Lung (tissue), 12 donors: ENCODE results near the gene DDA1. TPM values are rescaled to one million over a fixed set of nuclear protein-coding genes. Genes with fewer than 3 reads are reported as not detected.

Experiments
- ATAC-seq: fragments of 200-7000 bp; cut with Tn5 transposase; one replicate; pipeline ENCODE4 v1.9.1; 2020; ENCODE audit warnings: moderate number of reproducible peaks; ENCODE audit not compliant: insufficient read depth, low FRiP score
- DNase-seq, 3 donors: peaks; one replicate each; pipeline ENCODE4 v3.0.0-alpha.2; 2013 to 2017
- H3K27ac ChIP-seq, 2 donors: one replicate each; pipeline ENCODE4 v1.5.1; 2013; ENCODE audit warnings: mild to moderate bottlenecking in 2 of 2, moderate library complexity in 2 of 2, control low read depth in 1 of 2, inconsistent platforms in 1 of 2, low read depth in 1 of 2, low read length in 1 of 2
- H3K27me3 ChIP-seq, 3 donors: one replicate each; pipeline ENCODE4 v1.5.1; 2013; ENCODE audit warnings: low read length in 2 of 3; ENCODE audit not compliant: control insufficient read depth in 3 of 3, insufficient read depth in 3 of 3
- H3K36me3 ChIP-seq, 4 donors: one replicate each; pipeline ENCODE4 v1.5.1; 2013; ENCODE audit warnings: low read length in 4 of 4, mild to moderate bottlenecking in 1 of 4, moderate library complexity in 1 of 4; ENCODE audit not compliant: control insufficient read depth in 4 of 4, insufficient read depth in 4 of 4
- H3K4me1 ChIP-seq, 5 donors: one replicate each; pipeline ENCODE4 v1.5.1; 2013; ENCODE audit warnings: low read length in 5 of 5, mild to moderate bottlenecking in 2 of 5, moderate library complexity in 1 of 5; ENCODE audit not compliant: control insufficient read depth in 5 of 5, insufficient read depth in 5 of 5
- H3K4me3 ChIP-seq: one replicate; pipeline ENCODE4 v1.5.1; 2013; ENCODE audit warnings: mild to moderate bottlenecking, control low read depth, moderate library complexity
- H3K9ac ChIP-seq, 2 donors: one replicate each; pipeline ENCODE4 v1.5.1; 2013; ENCODE audit warnings: low read length in 2 of 2, control low read depth in 1 of 2; ENCODE audit not compliant: insufficient read depth in 1 of 2
- H3K9me3 ChIP-seq, 4 donors: one replicate each; pipeline ENCODE4 v1.5.1; 2013; ENCODE audit warnings: low read length in 3 of 4, mild to moderate bottlenecking in 1 of 4, moderate library complexity in 1 of 4; ENCODE audit not compliant: control insufficient read depth in 4 of 4, insufficient read depth in 3 of 4
- WGBS, 2 donors: extraction: QIAGEN DNeasy Blood & Tissue Kit; methylation state at CpG; one replicate each; pipeline ENCODE4 v1.1.7; 2013; 5-methylcytosine and 5-hydroxymethylcytosine counted together
- polyA plus RNA-seq, 2 donors: library from polyadenylated mRNA; stranded (reverse); fragments of 200-250 nt; gene quantifications; one replicate each; pipeline ENCODE4 v1.2.1, GENCODE V29; 2013
- total RNA-seq, 2 donors: library from RNA; depleted of rRNA in 1 of 2; stranded (reverse); fragments of >200 nt in 1 of 2; gene quantifications; one replicate each; pipeline ENCODE4 v1.2.1, GENCODE V29; 2014 to 2021
- TF ChIP-seq, protein P1 (sequence below): IDR thresholded peaks from 2 replicates; pipeline ENCODE4 v1.5.1; 2012; ENCODE audit warnings: mild to moderate bottlenecking; ENCODE audit errors: control extremely low read depth, extremely low read depth
- donor health status: control.
- donor health status: control.
- donor health status: Bipolar disorder and iron deficiency.
- donor health status: healthy.
- donor health status: DM: yes; HTN: yes; CAD: no.

The DDA1 gene
- total and polyA plus RNA-seq, 4 donors = 16.1 to 66.5 (median 50.5) TPM

DNA sequence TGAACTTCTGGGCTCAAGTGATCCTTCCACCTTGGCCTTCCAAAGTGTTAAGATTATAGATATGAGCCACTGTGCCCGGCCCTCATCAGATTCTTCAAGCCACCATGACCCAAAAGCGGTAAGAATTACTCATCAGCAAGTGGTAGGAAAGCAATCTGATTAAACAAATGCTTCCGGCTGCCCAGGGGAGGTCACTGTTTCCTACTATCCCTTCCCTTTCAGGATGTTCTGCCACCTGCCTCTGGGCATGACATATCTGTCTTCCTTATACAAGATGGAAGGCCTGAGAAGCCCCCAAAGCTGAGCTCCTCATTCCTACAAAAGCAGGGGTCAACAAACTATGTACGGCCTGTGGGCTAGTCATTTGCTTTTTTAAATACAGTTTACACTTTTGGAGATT is 13.1 kb upstream of the DDA1 start:
- no peak overlapping the region for H3K27ac ChIP-seq
- H3K36me3 ChIP-seq = peaks cover 0 to 10% (median 6%) of the 10 kb centered on the region in 4 donors
- TF ChIP-seq, protein P1, sequence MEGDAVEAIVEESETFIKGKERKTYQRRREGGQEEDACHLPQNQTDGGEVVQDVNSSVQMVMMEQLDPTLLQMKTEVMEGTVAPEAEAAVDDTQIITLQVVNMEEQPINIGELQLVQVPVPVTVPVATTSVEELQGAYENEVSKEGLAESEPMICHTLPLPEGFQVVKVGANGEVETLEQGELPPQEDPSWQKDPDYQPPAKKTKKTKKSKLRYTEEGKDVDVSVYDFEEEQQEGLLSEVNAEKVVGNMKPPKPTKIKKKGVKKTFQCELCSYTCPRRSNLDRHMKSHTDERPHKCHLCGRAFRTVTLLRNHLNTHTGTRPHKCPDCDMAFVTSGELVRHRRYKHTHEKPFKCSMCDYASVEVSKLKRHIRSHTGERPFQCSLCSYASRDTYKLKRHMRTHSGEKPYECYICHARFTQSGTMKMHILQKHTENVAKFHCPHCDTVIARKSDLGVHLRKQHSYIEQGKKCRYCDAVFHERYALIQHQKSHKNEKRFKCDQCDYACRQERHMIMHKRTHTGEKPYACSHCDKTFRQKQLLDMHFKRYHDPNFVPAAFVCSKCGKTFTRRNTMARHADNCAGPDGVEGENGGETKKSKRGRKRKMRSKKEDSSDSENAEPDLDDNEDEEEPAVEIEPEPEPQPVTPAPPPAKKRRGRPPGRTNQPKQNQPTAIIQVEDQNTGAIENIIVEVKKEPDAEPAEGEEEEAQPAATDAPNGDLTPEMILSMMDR = no peak
- no peak overlapping the region for H3K4me3 ChIP-seq
- 56 to 70% methylated on average over 4 of the region's 4 CpGs for WGBS, 2 donors
- ATAC-seq = no peak
- H3K27me3 ChIP-seq = no peaks in the 10 kb centered on the region
- peaks cover 0 to 6% (median 0%) of the 10 kb centered on the region in 5 donors for H3K4me1 ChIP-seq
- peaks cover 0 to 3% (median 0%) of the 10 kb centered on the region in 4 donors for H3K9me3 ChIP-seq
- DNase-seq = no peak
- H3K9ac ChIP-seq = no peak overlapping the region

DNA sequence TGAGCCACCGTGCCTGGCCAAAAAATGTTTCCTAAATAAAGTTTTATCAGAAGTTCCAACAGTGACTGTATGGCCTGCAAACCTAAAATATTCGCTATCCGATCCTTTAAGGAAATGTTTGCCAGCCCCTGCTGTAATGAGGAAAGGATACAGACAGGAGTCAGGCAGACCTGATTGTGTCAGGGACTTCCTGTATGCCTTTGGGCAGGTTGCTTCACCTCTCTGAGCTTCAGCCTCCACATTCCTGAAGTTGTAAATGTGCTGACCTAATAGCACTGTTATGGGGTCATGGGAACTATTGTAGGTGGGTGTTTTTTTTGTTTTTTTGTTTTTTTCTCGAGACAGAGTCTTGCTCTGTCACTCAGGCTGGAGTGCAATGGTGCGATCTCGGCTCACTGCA is 12.4 kb upstream of the DDA1 start:
- ATAC-seq = no peak

DNA sequence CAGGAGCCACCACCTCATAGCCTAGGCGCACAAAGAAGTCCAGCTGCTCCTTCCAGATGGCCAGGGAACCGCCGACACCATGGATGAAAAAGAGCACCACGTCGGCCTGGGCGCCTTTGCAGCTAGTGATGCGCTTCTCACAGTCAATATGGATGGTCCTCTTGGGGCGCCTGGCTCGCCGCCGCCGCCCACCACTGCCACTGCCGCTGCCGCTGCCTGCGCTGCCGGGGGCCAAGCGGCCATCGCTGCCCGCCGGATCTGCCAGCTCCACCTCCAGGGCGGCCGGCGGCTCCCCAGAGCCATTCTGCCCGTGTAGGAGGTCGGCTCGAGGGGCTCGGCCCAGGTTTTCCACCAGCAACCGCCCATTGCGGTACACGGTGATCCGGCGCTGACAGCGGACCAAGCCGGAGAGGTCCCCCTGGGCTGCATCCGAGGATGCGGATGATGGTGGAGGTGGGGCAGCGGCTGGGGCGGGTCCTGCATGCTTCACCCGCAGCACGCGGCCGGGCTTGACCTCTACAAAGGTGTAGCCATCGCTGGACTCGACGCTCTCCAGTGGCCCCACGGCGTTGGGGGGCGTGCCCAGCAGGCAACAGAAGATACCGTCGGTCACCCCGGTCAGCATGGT is 8.3 kb upstream of the DDA1 start:
- ATAC-seq = no peak
- peaks cover 0 to 7% (median 5%) of the 10 kb centered on the region in 4 donors for H3K36me3 ChIP-seq
- 95 to 96% methylated on average over 51 of the region's 51 CpGs for WGBS, 2 donors
- H3K4me3 ChIP-seq = no peak overlapping the region
- H3K27ac ChIP-seq = no peak overlapping the region
- no peak overlapping the region for H3K9ac ChIP-seq
- TF ChIP-seq, protein P1 = no peak
- H3K9me3 ChIP-seq = peaks cover 0 to 3% (median 0%) of the 10 kb centered on the region in 4 donors
- peaks cover 2 to 24% (median 5%) of the 10 kb centered on the region in 5 donors for H3K4me1 ChIP-seq
- no peak for DNase-seq
- no peaks in the 10 kb centered on the region for H3K27me3 ChIP-seq

More for the DNA sequence above, 12.4 kb upstream of the DDA1 start:
- Histone ChIP-seq H3K4me1 (peaks cover 0 to 5% (median 0%) of the 10 kb centered on the region in 5 donors), H3K36me3 (peaks cover 0 to 10% (median 6%) of the 10 kb centered on the region in 4 donors), H3K9ac (no peak overlapping the region), H3K9me3 (peaks cover 0 to 3% (median 0%) of the 10 kb centered on the region in 4 donors), H3K27ac (no peak overlapping the region), H3K4me3 (no peak overlapping the region), H3K27me3 (no peaks in the 10 kb centered on the region)
- TF ChIP-seq, protein P1 = no peak
- no peak for DNase-seq
- 78 to 90% methylated on average over 6 of the region's 6 CpGs for WGBS, 2 donors
